GM21447 (cell line): ENCODE results near the gene ZNF330.

Experiments
- ATAC-seq: cut with Tn5 transposase; IDR thresholded peaks from one replicate; pipeline ENCODE4 v1.9.1; 2021; ENCODE audit not compliant: unreplicated experiment

Gene ZNF330

DNA sequence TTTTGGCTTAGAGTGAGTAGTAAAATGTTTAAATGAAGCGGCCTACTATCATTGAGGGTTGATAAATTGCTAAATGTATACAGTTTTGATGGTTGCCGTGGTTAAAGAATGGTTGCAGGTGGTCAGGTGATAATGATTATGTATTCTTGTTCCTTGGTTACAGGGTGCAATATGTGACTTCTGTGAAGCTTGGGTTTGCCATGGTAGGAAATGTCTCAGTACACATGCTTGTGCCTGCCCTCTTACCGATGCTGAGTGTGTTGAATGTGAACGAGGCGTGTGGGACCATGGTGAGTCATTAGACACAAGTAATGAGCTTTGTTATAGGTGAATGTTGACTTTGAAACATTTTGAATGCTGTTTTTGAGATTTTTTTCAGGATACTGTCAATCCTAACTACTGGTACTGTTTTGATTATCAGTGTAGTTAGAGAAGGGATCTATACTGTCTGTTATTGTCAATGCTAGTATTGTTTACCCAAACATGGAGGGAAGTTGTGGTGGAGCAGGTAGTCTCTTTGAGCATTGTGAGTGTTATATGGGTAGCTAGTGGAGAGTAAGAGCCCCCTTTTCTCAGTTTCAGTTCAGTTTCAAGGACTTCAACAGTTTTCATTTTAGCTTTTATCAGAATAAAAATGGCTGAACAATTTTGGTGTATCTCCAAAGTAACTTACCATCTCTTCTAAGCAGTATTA lies 8.9 kb downstream of the ZNF330 start:
- ATAC-seq = peak; percentile 80

DNA sequence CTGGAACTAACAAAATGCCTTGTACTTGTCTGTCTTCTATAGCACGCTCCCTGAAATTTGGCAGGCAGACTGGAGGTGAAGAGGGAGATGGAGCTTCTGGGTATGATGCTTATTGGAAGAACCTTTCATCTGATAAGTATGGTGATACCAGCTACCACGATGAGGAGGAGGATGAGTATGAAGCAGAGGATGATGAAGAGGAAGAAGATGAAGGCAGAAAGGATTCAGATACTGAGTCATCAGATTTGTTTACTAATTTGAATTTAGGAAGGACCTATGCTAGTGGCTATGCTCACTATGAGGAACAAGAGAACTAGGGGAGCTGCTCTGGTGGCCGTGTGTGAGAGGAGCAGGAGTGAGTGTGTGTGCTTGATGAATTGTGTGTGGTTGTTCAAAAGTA lies 13.0 kb downstream of the ZNF330 start:
- no peak for ATAC-seq

GRCh38 chr4:141238186-141238585 lies 17.5 kb downstream of the ZNF330 start:
- no peak for ATAC-seq

DNA sequence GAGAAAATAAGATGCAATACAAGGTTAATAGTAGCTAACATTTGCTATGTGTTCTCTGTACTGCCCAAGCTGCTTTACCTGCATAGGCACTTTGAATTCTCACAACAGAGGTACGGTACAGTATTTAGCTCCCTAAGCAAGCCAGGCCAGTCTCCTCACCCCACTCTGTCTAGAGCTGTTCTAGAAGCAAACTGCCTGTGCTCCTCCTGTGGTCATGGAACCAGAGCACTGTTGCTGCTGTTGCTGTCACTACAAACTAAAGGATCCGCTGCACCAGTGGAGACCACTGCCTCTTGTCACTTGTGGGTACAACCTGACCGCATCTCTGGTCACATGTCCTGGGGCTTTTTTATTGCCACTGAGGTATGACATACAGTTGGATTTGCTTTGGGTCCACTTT lies 19.6 kb downstream of the ZNF330 start:
- ATAC-seq = no peak

DNA sequence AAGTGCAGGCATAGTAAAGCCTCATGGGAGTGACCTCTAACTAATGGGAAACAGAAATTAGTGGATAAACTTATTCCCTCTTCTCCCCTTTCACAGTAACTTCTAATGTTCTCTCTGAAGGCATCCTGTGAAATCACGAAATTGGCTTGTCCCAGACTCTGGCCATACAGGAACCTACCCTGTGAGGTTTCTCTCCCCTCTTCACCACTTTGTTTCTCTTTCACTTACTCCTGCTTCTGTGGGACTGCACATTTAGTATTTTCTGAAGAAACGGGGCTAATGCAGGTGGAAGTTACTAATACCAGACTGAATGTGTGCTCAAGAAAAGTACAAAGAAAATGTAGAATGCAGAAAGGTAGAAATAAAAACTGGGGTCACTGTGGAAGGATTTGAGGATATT lies 20.0 kb downstream of the ZNF330 start:
- no peak for ATAC-seq

DNA sequence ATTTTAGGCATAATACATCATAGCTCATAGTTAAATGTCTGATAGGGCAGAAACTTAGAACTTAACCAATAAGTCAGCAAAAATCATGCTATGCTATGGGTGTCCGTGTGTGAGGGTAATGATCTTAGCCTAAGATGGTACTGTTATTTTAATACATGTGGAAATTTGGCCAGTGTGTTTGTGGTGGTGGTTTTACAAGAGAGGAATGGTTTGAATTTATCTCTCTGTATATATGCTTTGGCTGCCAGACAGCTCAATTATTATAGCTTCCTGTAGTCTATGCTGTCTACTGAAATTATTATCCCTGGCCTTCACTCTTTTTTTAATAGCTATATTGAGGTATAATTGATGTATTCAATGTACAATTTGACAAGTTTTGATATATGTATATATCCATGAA lies 21.3 kb downstream of the ZNF330 start:
- no peak for ATAC-seq

DNA sequence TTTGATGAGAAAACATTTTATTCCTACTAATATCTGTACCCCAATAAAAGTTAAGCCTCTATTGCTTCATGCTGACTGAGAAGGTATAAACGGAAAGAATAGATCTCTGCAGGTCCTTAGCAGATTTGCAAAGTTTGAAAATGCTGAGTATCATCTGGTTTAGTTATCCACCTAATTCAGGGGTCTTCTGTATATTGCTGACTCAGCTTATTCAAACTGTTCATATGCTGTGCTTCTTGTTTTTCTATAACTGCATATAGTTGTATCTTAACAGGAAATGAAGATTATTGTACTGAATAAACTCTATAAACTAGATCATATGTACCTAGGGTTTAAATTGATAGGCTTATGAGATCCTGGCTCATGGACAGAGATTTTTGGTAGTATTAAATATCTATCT lies 23.7 kb downstream of the ZNF330 start:
- no peak for ATAC-seq

- ATAC-seq = no peak
These were observed 25.5 kb downstream of the ZNF330 start for GRCh38 chr4:141246243-141246642.

- no peak for ATAC-seq
These were observed 26.2 kb downstream of the ZNF330 start for GRCh38 chr4:141246683-141247429.

DNA sequence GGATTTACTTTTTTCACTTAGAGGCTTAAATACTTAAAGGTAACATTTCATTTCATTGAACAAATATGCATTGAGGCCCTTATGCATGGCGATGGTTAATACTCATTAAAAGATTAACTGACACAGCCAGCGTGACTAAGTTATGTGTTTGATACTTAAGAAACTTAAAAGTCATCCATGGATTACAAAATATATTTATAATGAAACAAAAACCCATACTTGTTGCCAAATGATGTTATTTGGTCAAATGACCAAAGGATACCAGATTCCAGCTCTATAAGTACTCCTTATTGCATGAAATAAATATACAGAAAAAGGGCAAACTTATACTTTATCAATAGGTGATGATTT lies 26.7 kb downstream of the ZNF330 start:
- no peak for ATAC-seq

DNA sequence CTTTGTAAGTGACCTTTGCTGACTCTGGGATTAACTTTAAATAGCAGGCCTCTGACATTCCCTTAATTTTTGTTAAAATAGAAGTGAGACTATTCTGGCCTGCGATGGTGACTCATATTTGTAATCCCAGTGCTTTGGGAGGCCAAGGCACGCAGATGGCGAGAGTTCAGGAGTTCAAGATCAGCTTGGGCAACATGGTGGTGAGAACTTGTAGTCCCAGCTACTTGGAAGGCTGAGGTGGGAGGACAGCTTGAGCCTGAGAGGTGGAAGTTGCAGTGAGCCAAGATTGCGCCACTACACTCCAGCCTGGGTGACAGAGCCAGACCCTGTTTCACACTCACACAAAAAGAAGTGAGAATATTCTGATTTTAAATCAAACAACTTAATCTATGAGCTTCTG lies 27.3 kb downstream of the ZNF330 start:
- no peak for ATAC-seq

DNA sequence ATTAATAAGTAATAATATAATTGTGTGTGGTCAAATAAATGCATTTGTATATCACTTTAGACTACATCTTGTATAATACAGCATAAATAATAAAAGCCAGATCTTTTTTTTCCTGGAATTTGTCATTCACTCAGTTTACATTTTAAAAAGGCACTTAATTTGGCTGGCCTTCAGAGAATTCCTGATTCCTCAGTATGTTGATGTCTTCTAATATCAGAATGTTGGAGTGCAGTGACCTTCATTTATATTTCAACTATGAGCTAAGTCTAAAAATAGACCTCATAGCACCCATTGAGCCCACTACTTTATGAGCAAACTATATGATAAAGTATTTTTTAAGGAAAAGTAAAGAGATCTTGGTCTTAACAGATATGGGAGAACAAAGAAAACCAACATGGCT lies 27.8 kb downstream of the ZNF330 start:
- no peak for ATAC-seq

- ATAC-seq = no peak
These were observed 33.6 kb downstream of the ZNF330 start for GRCh38 chr4:141254326-141254725.

DNA sequence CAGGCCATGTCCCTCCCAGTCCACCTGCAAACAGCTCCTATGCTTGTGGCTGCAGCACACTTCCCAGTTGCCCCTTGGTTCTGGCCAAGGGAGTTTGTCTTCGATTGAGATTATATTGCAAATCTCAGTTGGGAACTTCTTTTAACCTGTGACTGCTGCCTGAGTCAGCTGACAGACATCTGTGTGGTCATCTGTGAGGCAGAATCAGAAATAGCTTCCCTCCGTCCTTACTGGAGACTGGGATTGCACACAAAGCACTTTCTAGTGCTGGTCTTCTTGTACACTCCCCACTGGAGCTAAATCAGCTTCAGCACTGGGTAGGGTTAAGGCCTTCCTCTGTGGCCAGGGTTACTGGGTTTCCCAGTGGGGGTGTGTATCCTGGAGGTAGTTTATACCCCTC lies 34.3 kb downstream of the ZNF330 start:
- no peak for ATAC-seq

DNA sequence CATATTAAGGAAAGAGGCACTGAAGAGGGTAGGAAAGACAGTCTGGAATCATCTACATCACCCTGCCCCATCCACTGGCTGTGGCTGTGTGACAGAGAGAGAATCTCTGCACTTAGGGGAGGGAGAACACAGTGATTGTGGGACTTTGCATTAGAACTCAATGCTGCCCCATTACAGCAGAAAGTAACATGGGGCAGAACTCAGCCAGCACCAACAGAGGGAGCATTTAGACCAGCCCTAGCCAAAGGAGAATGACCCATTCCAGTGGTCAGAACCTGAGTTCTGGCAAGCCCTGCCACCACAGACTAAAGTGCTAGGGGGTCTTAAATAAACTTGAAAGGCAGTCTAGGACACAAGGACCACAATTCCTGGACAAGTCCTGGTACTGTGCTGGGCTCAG lies 37.9 kb downstream of the ZNF330 start:
- ATAC-seq = no peak

- no peak for ATAC-seq
These were observed 55.1 kb downstream of the ZNF330 start for GRCh38 chr4:141275834-141276233.

- ATAC-seq = no peak
These were observed 62.5 kb downstream of the ZNF330 start for GRCh38 chr4:141283152-141283551.

DNA sequence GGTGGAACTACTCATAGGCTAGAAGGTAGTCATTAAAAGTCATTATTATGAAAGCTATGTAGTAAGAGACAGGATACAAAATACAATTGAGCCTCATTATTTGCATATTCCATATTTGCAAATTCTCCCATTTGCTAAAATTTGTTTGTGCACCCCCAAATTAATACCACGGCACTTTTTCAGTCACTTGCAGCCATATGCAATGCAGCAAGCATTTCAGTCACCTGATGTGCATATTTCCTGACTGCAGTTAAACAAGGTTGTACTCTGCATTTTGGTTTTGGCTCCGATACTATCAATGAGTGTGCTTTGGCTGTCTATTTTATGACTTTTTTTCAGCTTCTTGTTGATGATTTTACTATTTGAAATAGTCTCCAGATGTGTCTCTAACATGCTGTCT lies 62.9 kb downstream of the ZNF330 start:
- ATAC-seq = no peak
